HG03175 (cell line): ENCODE measurements around the gene GNPDA2.

Source experiments
- ATAC-seq: cut with Tn5 transposase; IDR thresholded peaks from one replicate; pipeline ENCODE4 v1.9.1; 2021; ENCODE audit warnings: mild to moderate bottlenecking, moderate library complexity; ENCODE audit not compliant: unreplicated experiment

Gene GNPDA2

GRCh38 chr4:44684648-44685047, 41.7 kb downstream of the GNPDA2 start:
- ATAC-seq, result no peak

GRCh38 chr4:44679060-44679459, 47.3 kb downstream of the GNPDA2 start:
- ATAC-seq, result peak; percentile 13

GRCh38 chr4:44678094-44679041, 48.0 kb downstream of the GNPDA2 start, which contains the start of gene GUF1:
Gene GUF1 (plus strand): TSS chr4:44678420. CDS start chr4:44678623, 203 bp downstream.
- ATAC-seq, result peak; percentile 95

GRCh38 chr4:44675366-44675765, 51.0 kb downstream of the GNPDA2 start:
- ATAC-seq, result no peak

GRCh38 chr4:44674471-44674870, 51.9 kb downstream of the GNPDA2 start:
- no peak for ATAC-seq

- no peak for ATAC-seq
Measured at GRCh38 chr4:44671636-44672035, 54.7 kb downstream of the GNPDA2 start.

- ATAC-seq, result no peak
Measured at GRCh38 chr4:44670506-44671199, 55.7 kb downstream of the GNPDA2 start.

GRCh38 chr4:44668526-44668925, 57.8 kb downstream of the GNPDA2 start:
- no peak for ATAC-seq

GRCh38 chr4:44663539-44664263, 62.7 kb downstream of the GNPDA2 start:
- ATAC-seq, result no peak

- ATAC-seq, result peak; percentile 58
Measured at GRCh38 chr4:44662623-44663005, 63.7 kb downstream of the GNPDA2 start.

GRCh38 chr4:44661940-44662622, 64.3 kb downstream of the GNPDA2 start:
- no peak for ATAC-seq

- no peak for ATAC-seq
Measured at GRCh38 chr4:44660396-44660795, 66.0 kb downstream of the GNPDA2 start.

- ATAC-seq, result no peak
Measured at GRCh38 chr4:44652002-44652401, 74.4 kb downstream of the GNPDA2 start.
